HUES64 (cell line): ENCODE measurements around the gene ZSWIM3. TPM values are rescaled to one million over a fixed set of nuclear protein-coding genes. Genes with fewer than 3 reads are reported as not detected.
A peak's percentile ranks its signal among the peaks of the same experiment; 100 is the strongest.

ENCODE experiments used
- H3K27ac ChIP-seq: 2 replicates; pipeline ENCODE4 v1.7.0; 2013; ENCODE audit warnings: low read depth, low read length, inconsistent platforms
- H3K27me3 ChIP-seq: 2 replicates; pipeline ENCODE4 v1.6.1; 2013; ENCODE audit warnings: mild to moderate bottlenecking, low read length; ENCODE audit not compliant: insufficient read depth
- H3K36me3 ChIP-seq: 2 replicates; pipeline ENCODE4 v1.6.1; 2013; ENCODE audit warnings: mild to moderate bottlenecking, low read length; ENCODE audit not compliant: insufficient read depth
- H3K4me1 ChIP-seq: 2 replicates; pipeline ENCODE4 v1.6.1; 2013; ENCODE audit warnings: mild to moderate bottlenecking, low read length, moderate library complexity; ENCODE audit not compliant: insufficient read depth
- H3K4me3 ChIP-seq: 2 replicates; pipeline ENCODE4 v1.5.1; 2013; ENCODE audit warnings: mild to moderate bottlenecking, low read length, moderate library complexity
- H3K9ac ChIP-seq: 2 replicates; pipeline ENCODE4 v1.6.1; 2013; ENCODE audit warnings: mild to moderate bottlenecking, low read depth, low read length
- H3K9me3 ChIP-seq: 2 replicates; pipeline ENCODE4 v1.6.1; 2013; ENCODE audit warnings: low read depth, low read length; ENCODE audit not compliant: insufficient read depth
- WGBS: fragments of 150-250, 120-280 bp; methylation state at CpG from one replicate; pipeline ENCODE4 v1.1.7; 2013; ENCODE audit warnings: missing lambda C conversion rate; 5-methylcytosine and 5-hydroxymethylcytosine counted together
- polyA plus RNA-seq, 2 experiments: library from polyadenylated mRNA; stranded (reverse); fragments of 50-300 nt; gene quantifications; one replicate each; pipeline ENCODE4 v1.2.3, GENCODE V29; 2013

The ZSWIM3 gene
- 4.2 TPM for polyA plus RNA-seq (2013, experiment 1 of 2)
- polyA plus RNA-seq (2013, experiment 2 of 2) = 3.2 TPM

GRCh38 chr20:45857114-45857881 lies at the start of gene ZSWIM3, which contains the start of gene ACOT8:
Gene ZSWIM3 (plus strand): TSS chr20:45857614. CDS start chr20:45857826, 212 bp downstream.
Gene ACOT8 (minus strand): TSS chr20:45857392. CDS start chr20:45857315, 77 bp downstream.
- 1% methylated on average over 33 of the region's 36 CpGs for WGBS
- Histone ChIP-seq H3K4me3 (peak within 1 kb of the TSS; percentile 89), H3K9ac (peak within 1 kb of the TSS; percentile 68), H3K27ac (peak within 1 kb of the TSS; percentile 80), H3K27me3 (no peaks in the 10 kb centered on the region), H3K9me3 (no peaks in the 10 kb centered on the region), H3K4me1 (peaks cover 28% of the 10 kb centered on the region), H3K36me3 (no peaks in the 10 kb centered on the region)

GRCh38 chr20:45810191-45810970 lies 47.0 kb upstream of the ZSWIM3 start:
- Histone ChIP-seq H3K36me3 (peaks cover 68% of the 10 kb centered on the region), H3K27ac (no peak overlapping the region), H3K9ac (no peak overlapping the region), H3K4me1 (no peaks in the 10 kb centered on the region), H3K9me3 (no peaks in the 10 kb centered on the region), H3K27me3 (no peaks in the 10 kb centered on the region), H3K4me3 (no peak overlapping the region)
- 98% methylated on average over 6 of the region's 8 CpGs for WGBS

- Histone ChIP-seq H3K9me3 (no peaks in the 10 kb centered on the region), H3K36me3 (peaks cover 74% of the 10 kb centered on the region), H3K4me3 (peak within 1 kb of the TSS; percentile 97), H3K27ac (peak within 1 kb of the TSS; percentile 77), H3K4me1 (no peaks in the 10 kb centered on the region), H3K9ac (peak within 1 kb of the TSS; percentile 85), H3K27me3 (no peaks in the 10 kb centered on the region)
- 3% methylated on average over 65 of the region's 65 CpGs for WGBS
Observed at GRCh38 chr20:45812157-45813005, 45.0 kb upstream of the ZSWIM3 start, which contains the start of gene UBE2C. Gene UBE2C (plus strand): TSS chr20:45812644. CDS start chr20:45812696, 52 bp downstream.

- H3K9ac ChIP-seq = peak overlapping the region; percentile 85
- H3K36me3 ChIP-seq = peaks cover 76% of the 10 kb centered on the region
- H3K27me3 ChIP-seq = no peaks in the 10 kb centered on the region
- H3K4me3 ChIP-seq = peak overlapping the region; percentile 97
- no peaks in the 10 kb centered on the region for H3K4me1 ChIP-seq
- WGBS = 2% methylated on average over 11 of the region's 11 CpGs
- no peaks in the 10 kb centered on the region for H3K9me3 ChIP-seq
- peak overlapping the region; percentile 77 for H3K27ac ChIP-seq
Observed at GRCh38 chr20:45813006-45813340, 44.4 kb upstream of the ZSWIM3 start.

GRCh38 chr20:45813489-45813888 lies 43.9 kb upstream of the ZSWIM3 start:
- no peaks in the 10 kb centered on the region for H3K4me1 ChIP-seq
- no peaks in the 10 kb centered on the region for H3K9me3 ChIP-seq
- peaks cover 75% of the 10 kb centered on the region for H3K36me3 ChIP-seq
- 43% methylated on average over 4 of the region's 7 CpGs for WGBS
- no peaks in the 10 kb centered on the region for H3K27me3 ChIP-seq
- H3K9ac ChIP-seq = peak overlapping the region; percentile 85
- no peak overlapping the region for H3K27ac ChIP-seq
- peak overlapping the region; percentile 97 for H3K4me3 ChIP-seq

- 97% methylated on average over 3 of the region's 3 CpGs for WGBS
- peaks cover 67% of the 10 kb centered on the region for H3K36me3 ChIP-seq
Observed at GRCh38 chr20:45814314-45814713, 43.1 kb upstream of the ZSWIM3 start.

GRCh38 chr20:45816951-45817350 lies 40.5 kb upstream of the ZSWIM3 start:
- H3K4me3 ChIP-seq = no peak overlapping the region
- WGBS = 100% methylated on average over 2 of the region's 3 CpGs
- H3K4me1 ChIP-seq = no peaks in the 10 kb centered on the region
- H3K36me3 ChIP-seq = peaks cover 44% of the 10 kb centered on the region
- no peaks in the 10 kb centered on the region for H3K27me3 ChIP-seq
- H3K9ac ChIP-seq = no peak overlapping the region
- no peaks in the 10 kb centered on the region for H3K9me3 ChIP-seq
- H3K27ac ChIP-seq = peak overlapping the region; percentile 61; the same call in 1 of the 2 replicates

More at GRCh38 chr20:45814314-45814713, 43.1 kb upstream of the ZSWIM3 start:
- Histone ChIP-seq H3K4me3 (peak overlapping the region; percentile 25; the same call in 1 of the 2 replicates), H3K27ac (no peak overlapping the region), H3K4me1 (no peaks in the 10 kb centered on the region), H3K9ac (no peak overlapping the region), H3K27me3 (no peaks in the 10 kb centered on the region), H3K9me3 (no peaks in the 10 kb centered on the region)

GRCh38 chr20:45817376-45818194 lies 39.8 kb upstream of the ZSWIM3 start:
- H3K9ac ChIP-seq = no peak overlapping the region
- no peaks in the 10 kb centered on the region for H3K27me3 ChIP-seq
- no peaks in the 10 kb centered on the region for H3K4me1 ChIP-seq
- peaks cover 44% of the 10 kb centered on the region for H3K36me3 ChIP-seq
- no peaks in the 10 kb centered on the region for H3K9me3 ChIP-seq
- 88% methylated on average over 8 of the region's 9 CpGs for WGBS
- H3K27ac ChIP-seq = peak overlapping the region; percentile 61; the same call in 1 of the 2 replicates
- H3K4me3 ChIP-seq = no peak overlapping the region

GRCh38 chr20:45818239-45818638 lies 39.2 kb upstream of the ZSWIM3 start:
- H3K4me1 ChIP-seq = no peaks in the 10 kb centered on the region; the same call in 1 of the 2 replicates
- H3K9ac ChIP-seq = no peak overlapping the region
- H3K36me3 ChIP-seq = peaks cover 43% of the 10 kb centered on the region
- WGBS = 79% methylated on average over 3 of the region's 3 CpGs
- peaks cover 3% of the 10 kb centered on the region for H3K27me3 ChIP-seq
- peak overlapping the region; percentile 3; the same call in 1 of the 2 replicates for H3K27ac ChIP-seq
- no peak overlapping the region for H3K4me3 ChIP-seq
- H3K9me3 ChIP-seq = no peaks in the 10 kb centered on the region

GRCh38 chr20:45819466-45819865 lies 37.9 kb upstream of the ZSWIM3 start:
- Histone ChIP-seq H3K4me1 (no peaks in the 10 kb centered on the region; the same call in 1 of the 2 replicates), H3K9ac (no peak overlapping the region), H3K36me3 (peaks cover 32% of the 10 kb centered on the region), H3K9me3 (no peaks in the 10 kb centered on the region), H3K4me3 (no peak overlapping the region), H3K27me3 (peaks cover 12% of the 10 kb centered on the region), H3K27ac (no peak overlapping the region)
- WGBS = 93% methylated on average over 4 of the region's 4 CpGs
